NCI-H1417 (cell line): ENCODE results near the gene PPFIA2.

Experiments
- DNase-seq, 3 experiments: peaks; one replicate each; lab custom pipeline; 2025; lab: John Stamatoyannopoulos, UW

The PPFIA2 gene

DNA sequence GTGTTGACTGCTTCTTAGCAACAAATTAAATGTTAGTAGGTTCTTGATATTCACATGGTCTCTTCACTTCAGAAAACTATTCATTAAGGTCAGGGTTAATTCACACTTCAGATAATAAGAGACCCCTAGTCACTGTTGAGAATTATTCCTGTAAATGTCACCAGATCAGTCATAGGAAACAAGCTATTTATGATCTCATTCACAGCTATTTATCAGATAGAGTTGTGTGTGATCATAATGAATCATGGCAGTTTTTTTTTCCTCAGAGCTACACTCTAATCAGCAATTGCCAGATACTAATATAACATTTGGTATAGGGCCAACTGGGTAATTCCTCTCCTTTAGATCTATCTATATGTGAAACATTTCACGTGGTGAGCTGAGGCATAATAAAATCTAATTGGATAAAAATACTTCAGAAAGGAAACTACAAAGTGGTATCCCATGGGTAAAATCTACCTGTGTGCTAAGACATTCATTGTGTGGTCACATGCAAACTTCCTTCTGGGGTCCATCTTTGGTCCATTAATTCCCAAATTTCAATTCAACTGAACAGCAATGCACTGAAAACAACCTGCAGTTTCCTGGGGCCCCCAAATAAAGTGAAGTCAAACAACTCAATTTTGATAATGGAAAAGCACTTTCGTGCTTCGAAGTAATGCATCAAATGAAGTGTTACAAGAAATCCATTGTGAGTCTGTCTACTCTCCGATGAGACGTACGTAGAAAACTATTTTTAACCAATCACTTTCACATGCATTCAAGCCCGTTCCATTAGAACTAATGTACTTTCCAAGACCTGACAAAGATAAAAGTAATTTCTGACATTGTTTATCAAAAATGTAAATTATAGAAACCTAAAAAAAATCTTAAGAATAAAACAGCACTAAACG lies 484.3 kb downstream of the PPFIA2 start:
- peak in 2 of 3 experiments; percentile 13 to 77 for DNase-seq

DNA sequence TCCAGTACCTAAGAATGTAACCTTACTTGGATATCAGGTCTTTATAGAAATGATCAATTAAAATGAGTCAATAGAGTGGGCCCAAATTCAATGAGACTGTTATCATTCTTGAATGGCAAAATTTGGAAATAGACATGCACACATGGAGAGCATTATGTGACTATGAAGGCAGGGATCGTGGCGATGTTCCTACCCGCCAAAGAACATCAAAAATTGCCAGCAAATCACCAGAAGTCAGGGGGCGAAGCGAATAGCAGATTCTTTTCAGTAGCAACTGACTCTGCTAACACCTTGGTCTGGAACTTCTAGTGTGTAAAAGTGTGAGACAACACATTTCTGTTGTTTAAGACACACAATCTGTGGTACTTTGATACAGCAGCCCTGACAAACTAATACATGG lies 488.8 kb downstream of the PPFIA2 start:
- no peak for DNase-seq

DNA sequence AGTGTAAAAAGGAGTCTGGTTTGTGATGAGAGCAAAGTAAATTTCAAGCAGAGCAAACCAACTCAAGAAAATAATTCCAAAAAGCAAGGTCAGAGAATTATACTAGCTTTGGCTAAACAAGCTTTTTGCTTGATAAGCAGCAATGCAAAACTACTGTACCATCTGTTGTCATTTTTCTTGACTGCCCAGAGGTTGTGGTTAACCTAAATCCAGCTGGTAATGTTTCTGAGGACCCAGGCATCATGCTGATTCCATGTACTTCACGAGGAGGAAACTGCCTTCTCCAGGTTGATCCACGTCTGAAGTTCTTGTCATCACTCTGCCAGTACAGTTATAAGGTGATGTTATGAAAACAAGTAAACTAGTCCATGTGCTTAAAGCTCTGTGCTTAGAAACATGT lies 496.1 kb downstream of the PPFIA2 start:
- DNase-seq, result peak in 1 of 3 experiments; percentile 12

DNA sequence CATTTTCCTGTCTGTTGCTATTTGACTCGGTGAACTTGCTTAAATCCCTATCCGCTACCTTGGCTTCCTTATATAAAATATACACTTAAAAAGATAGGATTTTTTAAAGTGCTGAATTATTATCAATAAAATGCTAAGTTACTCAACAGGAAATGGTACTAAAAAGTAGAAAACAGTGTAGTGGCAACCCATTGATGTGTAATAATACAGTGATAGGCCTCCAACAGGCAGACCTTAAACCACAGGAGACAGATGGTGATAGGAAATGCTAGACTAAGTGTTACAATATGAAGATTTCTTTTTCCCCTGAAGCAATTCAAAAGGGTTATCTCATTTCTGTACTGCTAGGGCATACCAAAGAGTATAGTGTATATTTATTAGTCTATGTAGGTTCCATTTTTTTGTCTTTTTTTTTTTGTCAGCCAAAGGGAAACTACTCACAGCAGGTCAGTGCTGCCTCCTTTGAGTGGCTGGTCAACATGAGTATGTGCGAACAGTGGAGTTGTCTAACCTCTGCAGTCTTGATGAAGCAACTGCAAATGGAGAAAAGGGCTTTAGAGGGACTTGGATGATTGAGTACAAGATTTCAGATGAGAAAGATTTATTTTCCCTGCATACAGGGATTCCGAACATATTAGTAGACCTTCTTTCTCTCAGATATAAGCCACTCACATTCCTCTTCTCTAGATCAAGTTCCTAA lies 497.5 kb downstream of the PPFIA2 start:
- DNase-seq, result peak in 1 of 3 experiments; percentile 19

DNA sequence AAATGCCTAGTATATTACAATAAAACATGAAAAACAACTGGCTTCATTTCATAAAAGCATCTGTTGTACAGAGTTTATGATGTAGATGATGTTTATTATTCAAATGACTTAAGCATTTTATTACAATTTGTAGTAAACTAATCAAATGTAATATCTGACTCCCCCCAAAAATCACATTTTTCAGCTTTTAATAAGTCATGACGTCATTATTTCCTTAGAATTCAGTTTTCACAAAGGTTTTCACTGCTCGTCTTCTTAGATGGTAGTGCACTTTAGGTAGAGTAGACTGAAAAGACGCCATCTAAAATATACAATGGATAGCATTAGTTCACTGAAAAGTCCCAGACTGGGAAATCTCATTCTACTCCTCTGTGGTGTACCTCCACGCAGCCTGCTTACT lies 499.8 kb downstream of the PPFIA2 start:
- no peak for DNase-seq

DNA sequence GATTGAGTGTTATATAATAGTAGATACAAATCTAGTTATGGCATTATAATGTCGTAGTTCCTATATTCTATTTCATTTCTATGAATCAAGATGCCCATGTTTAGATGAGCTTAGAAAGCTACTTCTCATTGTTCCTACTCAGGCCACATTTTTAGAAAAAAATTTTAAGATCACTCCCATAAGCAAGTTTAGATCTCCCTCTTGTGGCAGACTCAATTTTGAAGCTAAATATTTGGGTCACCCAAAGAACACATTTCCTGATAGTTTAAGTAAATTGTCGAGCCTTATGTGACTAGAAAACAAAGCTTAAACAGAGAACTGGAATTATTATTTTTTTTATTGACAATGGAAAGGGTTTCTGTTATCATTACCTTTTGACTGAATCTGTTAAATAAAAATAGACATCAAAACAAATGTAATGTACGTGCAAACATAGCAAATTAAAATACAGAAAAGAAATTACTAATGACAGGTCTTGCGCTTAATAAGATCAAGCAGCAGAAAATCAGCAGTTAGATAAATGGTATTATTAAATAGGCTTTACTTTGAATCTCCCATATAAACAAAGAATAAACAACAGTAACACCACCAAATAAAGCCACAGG lies 501.1 kb downstream of the PPFIA2 start:
- DNase-seq, result peak; percentile 58 to 90 (median 61)

DNA sequence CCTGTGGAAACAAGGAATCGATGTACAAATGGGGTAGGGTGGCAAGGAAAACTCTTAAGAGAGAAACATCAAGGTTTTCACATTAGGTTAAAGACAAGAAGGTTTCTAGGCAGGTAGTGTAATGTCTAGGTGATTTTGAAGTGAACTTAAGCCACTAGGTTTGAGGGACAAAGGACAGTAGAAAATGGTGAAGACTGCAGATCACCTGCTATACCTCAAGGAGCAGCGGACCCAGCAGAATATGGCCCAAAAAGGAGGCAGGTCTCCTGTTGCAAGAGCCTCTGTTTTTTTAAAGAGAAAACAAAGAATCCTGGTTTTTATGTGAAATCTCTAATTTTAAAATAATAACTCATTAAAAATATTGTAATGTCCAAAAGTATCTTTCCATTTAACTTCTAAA lies 503.2 kb downstream of the PPFIA2 start:
- no peak for DNase-seq

DNA sequence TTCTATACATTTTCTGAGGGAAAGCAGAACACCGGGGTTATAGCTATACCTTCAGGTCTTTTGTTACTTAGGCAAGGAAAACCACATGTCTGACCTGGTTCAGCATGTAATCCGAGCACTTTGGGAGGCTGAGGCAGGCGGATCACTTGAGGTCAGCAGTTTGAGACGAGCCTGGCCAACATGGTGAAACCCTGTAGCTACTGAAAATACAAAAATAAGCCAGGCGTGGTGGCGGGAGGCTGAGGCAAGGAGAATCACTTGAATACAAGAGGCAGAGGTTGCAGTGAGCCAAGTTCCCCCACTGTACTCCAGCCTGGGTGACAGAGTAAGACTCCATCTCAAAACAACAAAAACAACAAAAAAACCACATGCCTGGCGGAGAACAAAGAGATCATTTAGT lies 503.7 kb downstream of the PPFIA2 start:
- no peak for DNase-seq

DNA sequence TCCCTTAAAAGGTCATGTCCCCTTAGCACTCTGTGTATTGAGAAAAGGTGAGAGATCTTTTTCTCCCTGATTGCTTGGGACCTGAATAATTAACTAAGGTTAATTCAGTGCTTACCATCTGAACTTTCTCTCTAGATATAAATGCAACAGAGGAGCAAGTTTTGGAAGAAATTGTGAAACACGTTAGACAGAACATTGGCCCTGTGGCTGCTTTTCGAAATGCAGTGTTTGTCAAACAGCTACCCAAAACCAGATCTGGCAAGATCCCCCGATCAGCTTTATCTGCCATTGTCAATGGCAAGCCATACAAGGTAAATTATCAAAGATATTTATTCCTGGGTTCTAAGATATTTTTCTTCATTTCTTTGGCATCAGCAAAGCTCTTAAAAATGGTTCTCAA lies 505.8 kb downstream of the PPFIA2 start:
- DNase-seq, result no peak

DNA sequence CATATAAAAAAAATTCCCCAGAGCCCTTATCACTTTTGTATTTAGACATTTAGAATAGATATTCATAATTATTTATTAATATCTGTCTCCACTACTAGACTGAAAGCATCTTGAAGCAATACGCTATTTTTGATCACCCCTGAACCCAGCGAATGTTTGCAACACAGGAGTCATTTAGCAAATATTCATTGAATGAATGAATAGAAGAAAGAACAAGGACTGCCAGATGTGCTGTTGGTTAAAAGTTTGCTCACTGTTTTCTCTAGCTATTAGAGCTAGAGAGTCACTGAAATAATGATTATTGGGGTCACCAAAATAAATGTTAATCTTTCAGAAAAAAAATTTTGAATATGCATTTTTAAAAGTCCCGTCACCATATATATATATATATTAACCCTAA lies 506.9 kb downstream of the PPFIA2 start:
- DNase-seq, result no peak

DNA sequence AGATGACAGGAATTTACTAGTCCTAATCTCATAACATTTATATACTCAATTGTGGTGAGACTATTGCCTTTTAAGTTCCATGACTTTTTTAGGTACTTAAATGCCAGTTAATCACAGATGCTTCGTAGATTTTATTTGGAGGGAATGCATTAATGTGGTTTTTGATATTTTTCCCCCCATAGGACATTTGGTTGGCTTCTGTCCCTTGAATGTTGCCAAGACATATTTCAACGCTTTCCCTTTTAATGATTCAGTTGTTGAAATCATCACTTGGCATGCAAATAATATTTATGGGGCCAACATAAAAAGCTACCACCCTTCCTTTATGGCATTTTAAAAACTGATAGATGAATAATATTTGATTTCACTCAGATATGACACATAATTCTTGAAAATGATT lies 509.2 kb downstream of the PPFIA2 start:
- no peak for DNase-seq

DNA sequence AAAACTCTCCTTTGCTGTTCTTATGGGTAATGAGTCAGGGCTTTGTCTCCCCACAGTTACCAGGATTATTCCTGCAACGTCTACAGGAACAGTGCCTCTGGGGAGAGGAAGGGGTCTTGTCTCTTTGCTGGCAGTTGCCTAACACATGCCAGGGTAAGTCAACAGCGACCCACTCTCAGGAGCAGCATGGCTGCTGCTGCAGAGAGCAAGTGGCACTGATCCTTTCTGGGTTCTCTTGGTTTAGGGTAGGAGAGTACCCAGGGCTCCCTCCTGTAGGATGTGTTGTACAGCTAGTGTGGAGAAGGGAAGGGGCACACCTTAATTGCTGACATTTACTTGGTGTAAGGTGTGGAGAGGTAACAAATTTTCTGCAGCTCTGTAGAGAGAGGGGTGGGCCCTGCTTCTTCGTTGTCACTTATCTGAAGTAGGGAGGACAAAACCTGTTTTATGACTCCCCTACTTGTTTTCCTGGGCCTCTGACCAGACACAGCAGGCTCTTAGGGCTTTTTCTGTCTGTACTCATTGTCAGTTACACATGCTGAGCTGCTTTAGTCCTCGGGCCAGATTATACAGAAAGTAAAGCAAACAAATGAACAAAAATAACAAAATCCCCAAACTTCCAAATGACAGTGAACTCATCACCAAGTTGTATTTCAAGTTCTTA lies 513.1 kb downstream of the PPFIA2 start:
- peak in 2 of 3 experiments; percentile 59 to 80 for DNase-seq

DNA sequence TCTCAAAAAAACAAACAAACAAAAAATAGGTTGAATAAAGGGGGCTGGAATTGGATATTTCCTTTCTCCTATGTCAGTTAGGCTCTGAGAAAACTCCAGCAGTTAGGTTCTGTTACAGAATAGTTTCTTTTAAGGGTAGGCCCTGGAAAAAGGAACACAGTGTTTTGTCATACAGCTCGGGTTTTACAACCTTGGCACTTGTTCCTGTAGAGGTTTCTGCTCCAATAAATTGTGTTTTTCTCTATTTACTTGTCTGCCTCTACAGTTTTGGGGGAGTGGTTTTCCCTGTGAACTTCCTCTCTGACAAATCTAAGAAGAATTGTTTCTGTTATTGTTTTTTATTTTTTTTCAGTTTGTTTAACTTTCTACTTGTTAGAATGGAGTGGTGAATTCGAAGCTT lies 513.7 kb downstream of the PPFIA2 start:
- no peak for DNase-seq

DNA sequence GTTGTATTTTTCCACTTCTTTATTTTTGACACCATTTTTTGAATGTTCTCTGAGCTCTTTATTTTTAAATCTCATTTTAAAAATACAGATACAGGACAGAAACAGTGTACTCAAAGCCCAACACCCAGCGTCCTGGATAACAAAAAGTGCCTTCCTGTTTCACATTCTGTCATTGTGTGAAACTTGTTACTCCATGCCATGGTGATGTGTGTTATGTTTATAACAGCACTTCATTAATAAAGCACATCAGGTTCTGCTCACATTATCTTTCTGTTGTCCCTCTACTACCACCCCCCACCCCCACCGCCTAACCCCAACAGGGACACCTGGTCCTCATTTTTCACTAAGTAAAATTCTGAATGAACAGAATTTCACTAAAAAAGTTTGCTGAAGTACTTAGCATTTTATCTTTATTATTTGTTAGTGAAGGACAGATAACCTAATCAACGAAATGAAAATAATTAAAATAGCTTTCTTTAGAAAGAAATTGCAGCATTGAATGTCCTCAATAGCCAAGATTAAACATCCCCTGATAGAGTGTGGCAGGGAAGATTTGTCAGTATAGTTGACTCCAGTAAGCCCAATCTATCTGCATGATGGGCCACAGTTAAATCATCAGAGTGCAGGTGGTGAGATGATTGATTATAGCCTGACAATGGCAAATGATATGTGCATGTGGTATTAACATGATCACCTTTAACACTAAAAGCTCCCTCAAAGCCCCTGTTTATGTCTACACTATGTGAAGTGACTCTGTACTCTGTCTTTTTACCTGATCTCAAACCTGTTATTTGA lies 527.4 kb downstream of the PPFIA2 start:
- DNase-seq, result peak in 2 of 3 experiments; percentile 62 to 92

DNA sequence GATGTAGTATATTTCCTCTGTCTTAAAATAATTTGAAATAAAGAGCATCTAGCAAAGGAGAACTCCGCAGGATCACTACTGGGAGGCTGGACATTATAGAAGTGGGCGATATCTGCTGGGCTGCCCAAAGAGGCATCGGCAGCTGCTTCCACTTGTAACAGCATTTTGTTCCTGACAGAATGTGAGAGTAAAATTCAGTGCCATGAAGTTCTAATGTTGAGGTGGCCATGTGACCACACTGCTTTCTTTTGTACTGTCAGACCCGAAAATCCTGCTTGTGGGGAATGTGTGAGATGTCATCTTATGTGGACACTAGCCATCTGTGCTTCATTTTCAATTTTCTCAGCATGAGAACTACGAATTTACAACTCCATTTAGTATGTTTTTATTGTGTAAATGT lies 529.4 kb downstream of the PPFIA2 start:
- peak in 2 of 3 experiments; percentile 39 to 66 for DNase-seq

DNA sequence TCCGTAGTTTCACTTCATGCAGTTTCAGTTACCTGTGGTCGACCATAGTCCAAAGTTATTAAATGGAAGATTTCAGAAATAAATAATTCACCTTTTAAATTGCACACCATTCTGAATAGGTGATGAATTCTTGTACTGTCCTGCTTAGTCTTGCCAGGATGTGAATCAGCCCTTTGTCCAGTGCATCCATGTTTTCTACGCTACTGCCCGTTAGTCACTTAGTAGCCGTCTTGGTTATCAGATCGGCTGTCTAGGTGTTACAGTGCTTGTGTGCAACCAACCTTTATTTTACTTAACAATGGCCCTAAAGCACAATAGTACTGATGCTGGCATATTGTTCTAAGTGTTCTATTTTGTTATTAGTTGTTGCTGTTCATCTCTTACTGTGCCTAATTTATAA lies 534.5 kb downstream of the PPFIA2 start:
- DNase-seq, result no peak

DNA sequence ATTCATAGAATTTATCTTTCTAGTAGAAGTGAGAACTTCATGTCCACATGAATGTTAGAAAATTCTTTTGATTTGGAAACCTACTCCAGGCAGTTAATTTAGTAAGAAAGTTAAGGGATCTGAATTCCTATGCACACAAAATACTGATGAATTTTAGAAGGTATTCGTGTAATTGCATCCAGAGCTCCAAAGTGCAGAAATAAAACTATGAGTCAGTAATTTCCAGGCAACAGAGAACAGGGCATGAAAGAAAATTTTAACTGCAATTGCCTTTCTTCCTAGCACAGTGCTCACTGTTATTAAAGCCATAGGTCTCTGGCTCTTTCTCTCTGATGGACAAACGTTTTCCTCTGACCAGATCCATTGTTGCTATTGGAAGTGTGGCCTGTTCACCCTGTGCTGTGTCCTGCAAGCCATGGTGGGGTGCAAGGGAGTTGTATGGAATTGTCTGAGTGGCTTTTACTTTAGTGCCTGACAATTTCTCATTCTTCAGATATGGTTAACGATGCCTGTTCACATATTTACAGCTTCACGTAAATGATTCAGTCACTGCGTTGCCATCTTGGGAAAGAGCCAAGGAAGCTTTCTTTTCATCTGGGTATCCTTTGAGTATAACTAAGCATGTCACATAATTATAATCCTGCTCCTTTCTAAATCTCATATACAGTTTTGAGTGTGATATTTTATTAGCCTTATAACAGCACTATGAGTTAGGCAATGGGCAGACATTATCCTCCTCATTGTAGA lies 536.1 kb downstream of the PPFIA2 start:
- no peak for DNase-seq

DNA sequence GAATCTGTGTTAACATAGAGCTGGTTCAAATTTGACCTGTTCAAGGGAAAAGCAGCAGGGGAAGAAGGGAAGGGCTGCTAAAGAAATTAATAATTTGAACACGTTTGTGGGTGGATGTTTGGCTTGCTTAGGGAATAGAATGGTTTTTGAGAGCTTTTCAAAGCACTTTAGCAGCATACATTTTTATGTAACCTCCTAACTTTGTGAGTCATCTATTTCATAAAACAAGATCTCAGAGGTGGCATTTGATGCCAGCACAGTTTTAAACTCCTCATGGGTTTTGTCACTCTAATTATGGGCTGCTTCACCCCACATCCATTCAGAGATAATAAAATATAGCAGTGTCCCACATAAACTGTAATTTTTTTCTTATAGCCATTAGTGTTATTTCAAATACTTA lies 537.5 kb downstream of the PPFIA2 start:
- DNase-seq, result peak in 1 of 3 experiments; percentile 20

DNA sequence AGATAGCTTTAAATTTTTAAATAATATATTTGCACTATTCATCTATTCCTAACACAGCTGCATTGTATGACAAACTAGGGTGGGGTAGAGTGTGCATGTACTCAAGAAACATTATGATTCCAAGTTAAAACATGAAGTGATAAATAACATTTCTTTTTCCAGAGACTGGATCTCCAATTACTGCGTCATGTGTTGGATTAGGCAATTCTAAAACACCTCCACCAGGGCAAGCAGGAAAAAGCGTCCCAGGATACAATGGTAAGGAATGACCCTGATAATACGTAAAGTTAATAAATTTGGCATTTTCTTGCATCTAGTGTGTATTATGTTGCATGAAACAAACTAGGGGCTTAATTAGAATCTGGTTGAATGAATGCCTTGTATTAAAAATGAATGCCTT lies 542.4 kb downstream of the PPFIA2 start:
- no peak for DNase-seq

DNA sequence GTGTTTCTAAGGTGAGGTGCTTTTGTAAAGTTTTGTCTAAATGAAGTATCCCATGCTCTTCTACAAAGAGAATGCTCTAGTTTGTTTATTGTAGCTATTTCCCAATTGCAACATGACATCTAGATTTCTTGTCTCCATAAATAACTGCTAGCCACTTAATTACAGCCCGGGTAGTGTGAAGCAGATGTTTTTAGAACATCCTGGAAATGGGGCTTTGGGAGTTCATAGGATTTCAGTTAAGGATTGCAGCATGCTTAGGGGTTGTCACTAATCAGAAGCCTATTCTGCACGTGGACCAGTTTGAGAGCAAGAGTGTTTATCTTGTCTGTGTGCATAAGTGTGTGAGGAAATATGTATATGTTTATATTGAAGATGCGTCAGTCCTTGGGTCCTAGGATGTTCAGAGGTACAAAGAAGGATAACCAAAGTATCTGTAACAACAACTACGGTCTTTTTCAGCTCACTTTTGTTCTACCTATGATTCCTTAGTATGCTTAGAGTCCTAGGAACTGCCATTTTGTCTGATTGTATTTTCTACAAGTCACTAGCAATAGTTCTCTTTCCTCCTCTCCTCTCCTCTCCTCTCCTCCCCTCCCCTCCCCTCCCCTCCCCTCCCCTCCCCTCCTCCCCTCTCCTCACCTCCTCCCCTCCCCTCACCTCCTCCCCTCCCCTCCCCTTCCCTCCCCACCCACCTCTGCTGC lies 546.0 kb downstream of the PPFIA2 start:
- DNase-seq, result peak in 1 of 3 experiments; percentile 21
